AG10803 (cell line): ENCODE results near the gene SMIM10L2A.
"Not testable (repeated sequence)": the region's sequence is repeated elsewhere in the genome, so short reads cannot be mapped to it uniquely, and the experiment has no call there.

Source experiments
- DNase-seq: peaks from one replicate; pipeline ENCODE4 v3.0.0; 2010; ENCODE audit warnings: low read depth
- H3K4me3 ChIP-seq: 2 replicates; pipeline ENCODE4 v1.5.1; 2011; ENCODE audit warnings: mild to moderate bottlenecking, low read length, control low read depth
- CTCF ChIP-seq: conservative IDR thresholded peaks from 2 replicates; pipeline ENCODE4 v1.5.1; 2011; ENCODE audit warnings: mild to moderate bottlenecking, low read length, control low read depth, inconsistent platforms

The SMIM10L2A gene

GRCh38 chrX:135403374-135403773 lies 18.4 kb upstream of the SMIM10L2A start:
- H3K4me3 ChIP-seq = no peak overlapping the region
- DNase-seq = no peak
- no peak for TF ChIP-seq CTCF

- H3K4me3 ChIP-seq, DNase-seq: not testable (repeated sequence)
These were observed 15.3 kb upstream of the SMIM10L2A start for GRCh38 chrX:135406428-135406827.

GRCh38 chrX:135408794-135409193 lies 12.9 kb upstream of the SMIM10L2A start:
- no peak for DNase-seq
- no peak overlapping the region for H3K4me3 ChIP-seq
- no peak for TF ChIP-seq CTCF

GRCh38 chrX:135410861-135411627 lies 10.7 kb upstream of the SMIM10L2A start:
- TF ChIP-seq CTCF = no peak
- DNase-seq = no peak
- H3K4me3 ChIP-seq = no peak overlapping the region

- DNase-seq = no peak
- no peak for TF ChIP-seq CTCF
- no peak overlapping the region for H3K4me3 ChIP-seq
These were observed 9.9 kb upstream of the SMIM10L2A start for GRCh38 chrX:135411893-135412292.

- no peak for DNase-seq
- TF ChIP-seq CTCF = no peak
These were observed 5.2 kb upstream of the SMIM10L2A start for GRCh38 chrX:135416546-135416945.

GRCh38 chrX:135420831-135421230 lies 913 bp upstream of the SMIM10L2A start:
- no peak overlapping the region for H3K4me3 ChIP-seq
- no peak for DNase-seq
- no peak for TF ChIP-seq CTCF

More at GRCh38 chrX:135416546-135416945, 5.2 kb upstream of the SMIM10L2A start:
- H3K4me3 ChIP-seq = no peak overlapping the region
